CD14-positive monocyte (primary cell): Measurements from ENCODE around the gene SUPT4H1. TPM values are rescaled to one million over a fixed set of nuclear protein-coding genes. Genes with fewer than 3 reads are reported as not detected.

ENCODE experiments used
- DNase-seq, 3 donors: peaks; one replicate each; pipeline ENCODE4 v3.0.0-alpha.2; 2011 to 2022
- H2AFZ ChIP-seq: 2 replicates; pipeline ENCODE4 v1.6.0; 2012; ENCODE audit warnings: mild to moderate bottlenecking, low read depth, low read length, inconsistent platforms; ENCODE audit not compliant: insufficient read depth, poor library complexity, severe bottlenecking
- H3K27ac ChIP-seq, 2 donors: 1 replicate in 1 of 2; 2 replicates in 1 of 2; pipeline ENCODE4 v1.5.1; 2012 to 2013; ENCODE audit warnings: low read length in 2 of 2, control low read depth in 1 of 2, inconsistent platforms in 1 of 2, low read depth in 1 of 2, mild to moderate bottlenecking in 1 of 2
- H3K27me3 ChIP-seq, 2 donors: one replicate each; pipeline versions ENCODE4 v1.6.0 to v1.6.1; 2011 to 2013; ENCODE audit warnings: low read length in 2 of 2; ENCODE audit not compliant: control insufficient read depth in 2 of 2, insufficient read depth in 2 of 2
- H3K36me3 ChIP-seq, 2 donors: replicated peaks in 1 of 2; 1 replicate in 1 of 2; 2 replicates in 1 of 2; pipeline versions ENCODE4 v1.5.1 to v1.6.1; 2012 to 2013; ENCODE audit warnings: low read length in 2 of 2, control low read depth in 1 of 2, inconsistent platforms in 1 of 2, mild to moderate bottlenecking in 1 of 2; ENCODE audit not compliant: insufficient read depth in 2 of 2, control insufficient read depth in 1 of 2
- H3K4me1 ChIP-seq, 2 donors: 1 replicate in 1 of 2; 2 replicates in 1 of 2; pipeline versions ENCODE4 v1.5.1 to v1.6.1; 2012 to 2013; ENCODE audit warnings: low read length in 2 of 2, control low read depth in 1 of 2, inconsistent platforms in 1 of 2, mild to moderate bottlenecking in 1 of 2, moderate library complexity in 1 of 2; ENCODE audit not compliant: insufficient read depth in 2 of 2, control insufficient read depth in 1 of 2
- H3K4me2 ChIP-seq: replicated peaks from 2 replicates; pipeline ENCODE3; 2012; ENCODE audit warnings: low read length, moderate library complexity, mild to moderate bottlenecking; ENCODE audit not compliant: poor library complexity, severe bottlenecking; ENCODE audit errors: extremely low read depth
- H3K4me3 ChIP-seq, 3 experiments: fragments of 200-600 bp in 1 of 3; sonication (generic) in 1 of 3; replicated peaks in 1 of 3; 1 replicate in 2 of 3; 2 replicates in 1 of 3; pipeline ENCODE4 v1.5.1; 2011 to 2013; ENCODE audit warnings: low read length in 3 of 3, mild to moderate bottlenecking in 3 of 3, control low read depth in 2 of 3, low read depth in 2 of 3, inconsistent platforms in 1 of 3, moderate library complexity in 1 of 3
- H3K79me2 ChIP-seq: 2 replicates; pipeline ENCODE4 v1.6.0; 2012; ENCODE audit warnings: mild to moderate bottlenecking, control low read depth, inconsistent platforms, low read length, moderate library complexity; ENCODE audit not compliant: insufficient read depth
- H3K9ac ChIP-seq: 2 replicates; pipeline ENCODE4 v1.6.0; 2017; ENCODE audit warnings: low read length, mild to moderate bottlenecking; ENCODE audit not compliant: insufficient read depth, poor library complexity, severe bottlenecking
- H3K9me3 ChIP-seq, 2 donors: replicated peaks in 1 of 2; 1 replicate in 1 of 2; 2 replicates in 1 of 2; pipeline versions ENCODE4 v1.5.1 to v1.6.1; 2012 to 2013; ENCODE audit warnings: low read length in 2 of 2, control low read depth in 1 of 2; ENCODE audit not compliant: control insufficient read depth in 1 of 2, insufficient read depth in 1 of 2
- H4K20me1 ChIP-seq: 2 replicates; pipeline ENCODE4 v1.6.0; 2012; ENCODE audit warnings: mild to moderate bottlenecking, low read length, control low read depth, moderate library complexity; ENCODE audit not compliant: insufficient read depth
- H3K27ac Mint-ChIP-seq, 7 donors: one replicate each; pipeline ENCODE4 v1.8.0; 2020; ENCODE audit warnings: mild to moderate bottlenecking in 7 of 7, mixed read lengths in 7 of 7, moderate library complexity in 6 of 7, inconsistent platforms in 2 of 7
- H3K27me3 Mint-ChIP-seq, 3 donors: one replicate each; pipeline ENCODE4 v1.8.0; 2021 to 2022; ENCODE audit warnings: low read depth in 3 of 3, mild to moderate bottlenecking in 3 of 3, mixed read lengths in 3 of 3, moderate library complexity in 3 of 3, inconsistent platforms in 1 of 3
- H3K36me3 Mint-ChIP-seq, 2 donors: one replicate each; pipeline ENCODE4 v1.8.0; 2020; ENCODE audit warnings: mixed read lengths in 2 of 2, inconsistent platforms in 1 of 2, mild to moderate bottlenecking in 1 of 2
- H3K4me1 Mint-ChIP-seq: one replicate; pipeline ENCODE4 v1.8.0; 2020; ENCODE audit warnings: mild to moderate bottlenecking, mixed read lengths
- H3K4me3 Mint-ChIP-seq, 2 donors: one replicate each; pipeline ENCODE4 v1.8.0; 2020; ENCODE audit warnings: mild to moderate bottlenecking in 2 of 2, mixed read lengths in 2 of 2, moderate library complexity in 1 of 2
- H3K9me3 Mint-ChIP-seq, 7 donors: one replicate each; pipeline ENCODE4 v1.8.0; 2020 to 2022; ENCODE audit warnings: mixed read lengths in 7 of 7, mild to moderate bottlenecking in 6 of 7, moderate library complexity in 6 of 7, inconsistent platforms in 2 of 7
- WGBS: methylation state at CpG from one replicate; pipeline ENCODE4 v1.1.5; 2013; ENCODE audit warnings: missing lambda C conversion rate; ENCODE audit not compliant: insufficient coverage; 5-methylcytosine and 5-hydroxymethylcytosine counted together
- intact Hi-C, 2 donors: fragments of 100-400 bp; cut with micrococcal nuclease; formaldehyde crosslinking; loops; one replicate each; pipeline versions ENCODE4 v1.15.0 to v1.15.1; 2023
- polyA plus RNA-seq, 3 donors: library from polyadenylated mRNA; depleted of rRNA in 1 of 3; unstranded in 2 of 3; stranded (reverse) in 1 of 3; fragments of 300-500 nt in 2 of 3; fragments of >200 nt in 1 of 3; fragmentation: Illumina TruSeq in 2 of 3; gene quantifications; 1 replicate in 2 of 3; 2 replicates in 1 of 3; pipeline ENCODE4 v1.2.3, GENCODE V29; 2012 to 2021
- TF ChIP-seq, protein P1 (sequence below): fragments of 200-600 bp; IDR thresholded peaks from one replicate; pipeline ENCODE4 v1.8.0; 2022; ENCODE audit warnings: antibody characterized with exemption, mild to moderate bottlenecking

Gene SUPT4H1
- polyA plus RNA-seq, 3 donors: 144 to 251 (median 241) TPM

DNA sequence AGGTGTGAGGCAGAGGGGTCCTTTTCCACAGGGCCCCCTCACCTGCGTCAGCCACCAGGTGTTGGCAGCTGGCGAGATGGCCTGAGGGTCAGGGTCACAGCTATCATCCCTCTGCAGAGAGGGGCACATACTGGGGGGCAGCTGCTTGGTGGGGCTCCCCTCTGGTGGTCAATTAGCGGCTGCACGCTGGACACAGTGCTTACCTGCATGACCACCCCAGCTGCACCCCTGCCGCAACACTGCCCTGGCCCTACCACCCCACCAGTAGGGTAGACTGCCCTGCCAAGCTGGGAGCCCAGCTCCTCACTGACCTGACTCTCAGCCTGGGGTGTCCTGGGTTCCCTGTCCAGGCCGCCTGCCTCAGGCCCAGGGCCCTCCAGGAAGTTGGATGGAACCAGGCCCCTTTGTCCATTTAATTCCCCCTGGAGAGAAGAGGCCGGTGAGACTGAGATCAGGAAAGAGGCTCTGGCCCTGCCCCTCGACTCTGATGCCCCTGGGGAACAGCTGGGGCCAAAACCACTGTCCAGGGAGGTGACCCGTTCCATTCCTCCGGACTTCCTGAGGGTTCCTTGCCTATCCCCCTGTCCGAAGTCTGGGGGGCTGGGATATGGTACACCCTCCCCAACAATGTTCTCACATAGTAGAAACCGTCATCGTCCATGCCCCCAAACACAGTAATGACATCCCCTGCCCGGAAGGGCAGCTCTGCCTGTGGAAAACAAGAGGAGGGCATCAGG, 47.1 kb downstream of the SUPT4H1 start:
- H3K27me3 Mint-ChIP-seq: peaks cover 3 to 9% (median 9%) of the 10 kb centered on the region in 3 donors
- Histone ChIP-seq H3K4me1 (peaks cover 68 to 76% of the 10 kb centered on the region in 2 donors), H2AFZ (peak overlapping the region; percentile 58)

DNA sequence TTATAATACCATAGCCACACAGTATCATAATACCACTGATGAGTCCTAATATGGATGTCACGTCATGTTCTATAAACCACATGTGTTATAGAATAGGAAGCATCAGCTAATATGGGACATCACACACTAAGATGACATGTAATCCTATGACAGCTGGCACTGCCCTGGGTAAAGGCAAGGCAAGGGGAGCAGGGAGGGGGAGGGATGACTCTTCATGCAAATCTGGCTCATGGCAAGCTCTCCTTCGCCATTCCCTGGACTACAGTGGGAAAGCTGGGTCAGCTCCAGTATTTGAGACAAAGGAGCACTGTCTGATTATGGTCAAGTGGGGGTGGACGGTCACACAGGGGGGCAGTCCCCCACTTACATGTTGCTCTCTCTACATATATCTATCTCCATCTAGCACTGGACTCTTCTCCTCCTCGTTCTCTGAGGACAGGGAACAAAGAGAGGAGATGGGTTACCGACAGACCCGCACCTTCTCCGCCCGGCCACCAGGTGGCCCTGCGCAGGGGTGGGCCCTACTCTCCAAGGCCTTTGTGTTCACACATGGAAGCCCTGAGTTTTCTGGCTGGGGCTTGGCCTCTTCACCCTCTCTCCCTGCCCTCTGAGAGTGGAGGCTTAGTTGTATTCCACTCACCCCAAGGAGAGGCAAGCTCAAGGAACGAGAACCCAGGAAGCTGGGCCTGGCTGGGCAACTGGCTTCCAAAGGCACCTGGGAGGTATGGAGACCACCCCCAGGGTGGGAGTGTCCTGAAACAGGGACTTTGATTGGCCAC, 47.8 kb downstream of the SUPT4H1 start:
- Mint-ChIP-seq H3K36me3 (peaks cover 9 to 12% of the 10 kb centered on the region in 2 donors), H3K9me3 (no peaks in the 10 kb centered on the region), H3K27me3 (peaks cover under 1 to 7% (median 6%) of the 10 kb centered on the region in 3 donors), H3K27ac (peak overlapping the region in 5 of 7 donors; percentile 35 to 93 (median 84)), H3K4me1 (peaks cover 77% of the 10 kb centered on the region), H3K4me3 (peak overlapping the region in 1 of 2 donors; percentile 20)
- Histone ChIP-seq H3K27me3 (no peaks in the 10 kb centered on the region), H3K9me3 (no peaks in the 10 kb centered on the region), H3K9ac (no peak overlapping the region), H3K4me3 (no peak overlapping the region), H2AFZ (peak overlapping the region; percentile 58), H3K36me3 (no peaks in the 10 kb centered on the region), H3K27ac (no peak overlapping the region), H4K20me1 (no peaks in the 10 kb centered on the region), H3K79me2 (peaks cover 54% of the 10 kb centered on the region), H3K4me2 (no peak overlapping the region), H3K4me1 (peaks cover 60 to 68% of the 10 kb centered on the region in 2 donors)
- TF ChIP-seq, protein P1, sequence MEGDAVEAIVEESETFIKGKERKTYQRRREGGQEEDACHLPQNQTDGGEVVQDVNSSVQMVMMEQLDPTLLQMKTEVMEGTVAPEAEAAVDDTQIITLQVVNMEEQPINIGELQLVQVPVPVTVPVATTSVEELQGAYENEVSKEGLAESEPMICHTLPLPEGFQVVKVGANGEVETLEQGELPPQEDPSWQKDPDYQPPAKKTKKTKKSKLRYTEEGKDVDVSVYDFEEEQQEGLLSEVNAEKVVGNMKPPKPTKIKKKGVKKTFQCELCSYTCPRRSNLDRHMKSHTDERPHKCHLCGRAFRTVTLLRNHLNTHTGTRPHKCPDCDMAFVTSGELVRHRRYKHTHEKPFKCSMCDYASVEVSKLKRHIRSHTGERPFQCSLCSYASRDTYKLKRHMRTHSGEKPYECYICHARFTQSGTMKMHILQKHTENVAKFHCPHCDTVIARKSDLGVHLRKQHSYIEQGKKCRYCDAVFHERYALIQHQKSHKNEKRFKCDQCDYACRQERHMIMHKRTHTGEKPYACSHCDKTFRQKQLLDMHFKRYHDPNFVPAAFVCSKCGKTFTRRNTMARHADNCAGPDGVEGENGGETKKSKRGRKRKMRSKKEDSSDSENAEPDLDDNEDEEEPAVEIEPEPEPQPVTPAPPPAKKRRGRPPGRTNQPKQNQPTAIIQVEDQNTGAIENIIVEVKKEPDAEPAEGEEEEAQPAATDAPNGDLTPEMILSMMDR: peak; percentile 87
- DNase-seq: peak; percentile 59 to 64 (median 61)
- 15% methylated on average over 4 of the region's 10 CpGs for WGBS
- intact Hi-C loops: no loop called here

More for the DNA sequence above, 47.1 kb downstream of the SUPT4H1 start:
- Histone ChIP-seq H3K27ac (no peak overlapping the region), H3K9me3 (no peaks in the 10 kb centered on the region), H3K4me3 (no peak overlapping the region), H3K9ac (no peak overlapping the region), H3K4me2 (no peak overlapping the region), H4K20me1 (no peaks in the 10 kb centered on the region), H3K36me3 (no peaks in the 10 kb centered on the region), H3K79me2 (peaks cover 47% of the 10 kb centered on the region), H3K27me3 (no peaks in the 10 kb centered on the region)
- DNase-seq: no peak
- Mint-ChIP-seq H3K9me3 (no peaks in the 10 kb centered on the region), H3K4me1 (peaks cover 78% of the 10 kb centered on the region), H3K4me3 (no peak overlapping the region), H3K27ac (peak overlapping the region in 1 of 7 donors; percentile 35), H3K36me3 (peaks cover 6 to 9% of the 10 kb centered on the region in 2 donors)
- TF ChIP-seq, protein P1: peak; percentile 3
- intact Hi-C loops: no loop called here
- 90% methylated on average over 10 of the region's 14 CpGs for WGBS
